ENCODE measurements around the gene MELK. TPM values are rescaled to one million over a fixed set of nuclear protein-coding genes. Genes with fewer than 3 reads are reported as not detected.

Gene MELK
- total and polyA plus RNA-seq, 3 donors from 2014 or later: 15.2 to 19.2 (median 18.8) TPM

DNA sequence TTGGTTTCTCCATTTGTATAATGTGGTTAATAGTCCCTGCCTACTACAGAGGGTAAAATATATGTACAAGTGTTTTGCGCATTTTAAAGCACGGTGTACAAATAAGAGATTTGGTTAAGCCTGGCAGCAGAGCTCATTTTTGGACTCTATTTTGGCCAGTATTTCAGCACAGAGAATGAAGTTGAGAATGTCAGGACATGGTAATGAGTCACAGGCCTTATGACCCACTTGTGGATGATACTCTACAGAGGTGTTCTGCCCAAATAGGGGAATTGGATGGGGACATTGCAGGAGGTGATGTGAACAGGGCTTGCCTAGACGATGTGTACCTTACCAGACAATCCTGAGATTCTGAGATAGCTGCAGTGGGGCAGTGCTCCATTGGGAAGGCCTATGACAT lies 50.6 kb downstream of the MELK start:
- Histone ChIP-seq H3K27me3 (no peaks in the 10 kb centered on the region), H3K9me3 (no peaks in the 10 kb centered on the region), H3K27ac (peak overlapping the region in 1 of 2 donors; percentile 36), H3K4me1 (peaks cover 4% of the 10 kb centered on the region), H3K36me3 (ENCODE audit: low read depth, missing control alignments) (no peaks in the 10 kb centered on the region), H3K4me3 (no peak overlapping the region)
- no peak for TF ChIP-seq POLR2A (IDR thresholded peaks at IDR 0.05)
- TF ChIP-seq, protein P1, sequence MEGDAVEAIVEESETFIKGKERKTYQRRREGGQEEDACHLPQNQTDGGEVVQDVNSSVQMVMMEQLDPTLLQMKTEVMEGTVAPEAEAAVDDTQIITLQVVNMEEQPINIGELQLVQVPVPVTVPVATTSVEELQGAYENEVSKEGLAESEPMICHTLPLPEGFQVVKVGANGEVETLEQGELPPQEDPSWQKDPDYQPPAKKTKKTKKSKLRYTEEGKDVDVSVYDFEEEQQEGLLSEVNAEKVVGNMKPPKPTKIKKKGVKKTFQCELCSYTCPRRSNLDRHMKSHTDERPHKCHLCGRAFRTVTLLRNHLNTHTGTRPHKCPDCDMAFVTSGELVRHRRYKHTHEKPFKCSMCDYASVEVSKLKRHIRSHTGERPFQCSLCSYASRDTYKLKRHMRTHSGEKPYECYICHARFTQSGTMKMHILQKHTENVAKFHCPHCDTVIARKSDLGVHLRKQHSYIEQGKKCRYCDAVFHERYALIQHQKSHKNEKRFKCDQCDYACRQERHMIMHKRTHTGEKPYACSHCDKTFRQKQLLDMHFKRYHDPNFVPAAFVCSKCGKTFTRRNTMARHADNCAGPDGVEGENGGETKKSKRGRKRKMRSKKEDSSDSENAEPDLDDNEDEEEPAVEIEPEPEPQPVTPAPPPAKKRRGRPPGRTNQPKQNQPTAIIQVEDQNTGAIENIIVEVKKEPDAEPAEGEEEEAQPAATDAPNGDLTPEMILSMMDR (IDR thresholded peaks at IDR 0.05): no peak
- no peak for DNase-seq
- 81 to 85% methylated on average over 3 of the region's 3 CpGs for WGBS, 2 donors
- intact Hi-C loops (cut with DNase I; ENCODE audit: low total_unique reads): no loop called here

- no peaks in the 10 kb centered on the region for H3K36me3 ChIP-seq (ENCODE audit: low read depth, missing control alignments)
- intact Hi-C loops (cut with DNase I; ENCODE audit: low total_unique reads): no loop called here
- no peaks in the 10 kb centered on the region for H3K9me3 ChIP-seq
- no peak for TF ChIP-seq POLR2A (IDR thresholded peaks at IDR 0.05)
- TF ChIP-seq, protein P1 (IDR thresholded peaks at IDR 0.05): no peak
- no peak overlapping the region for H3K4me3 ChIP-seq
- no peaks in the 10 kb centered on the region for H3K27me3 ChIP-seq
- WGBS, 2 donors: 29 to 40% methylated on average over 6 of the region's 6 CpGs
- H3K27ac ChIP-seq: peak overlapping the region; percentile 29 to 80
- H3K4me1 ChIP-seq: peaks cover 4% of the 10 kb centered on the region
- DNase-seq: peak; percentile 91
Observed at GRCh38 chr9:36625006-36625615, 52.4 kb downstream of the MELK start.

DNA sequence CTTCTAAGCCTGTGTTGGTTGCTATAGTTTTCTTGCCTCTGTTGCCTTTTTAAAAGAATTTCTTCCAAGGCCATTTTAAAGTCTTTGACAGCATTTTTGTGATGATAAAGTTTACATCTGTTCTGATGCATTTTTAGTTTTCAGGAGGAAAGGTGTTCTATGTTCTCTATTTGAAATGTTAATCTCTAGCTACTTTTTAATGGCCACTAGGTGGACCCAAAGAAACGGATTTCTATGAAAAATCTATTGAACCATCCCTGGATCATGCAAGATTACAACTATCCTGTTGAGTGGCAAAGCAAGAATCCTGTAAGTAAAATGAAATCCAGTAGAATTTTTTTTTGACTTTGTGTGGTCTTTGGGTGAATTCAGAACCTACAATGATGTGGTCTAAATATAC lies 60.2 kb downstream of the MELK start:
- WGBS, 2 donors: 16 to 22% methylated on average over 1 of the region's 1 CpG
- Histone ChIP-seq H3K27ac (no peak overlapping the region), H3K36me3 (ENCODE audit: low read depth, missing control alignments) (no peaks in the 10 kb centered on the region), H3K27me3 (no peaks in the 10 kb centered on the region), H3K4me1 (no peaks in the 10 kb centered on the region), H3K4me3 (no peak overlapping the region), H3K9me3 (no peaks in the 10 kb centered on the region)
- intact Hi-C loops (cut with DNase I; ENCODE audit: low total_unique reads): no loop called here
- DNase-seq: no peak
- no peak for TF ChIP-seq POLR2A (IDR thresholded peaks at IDR 0.05)
- TF ChIP-seq, protein P1 (IDR thresholded peaks at IDR 0.05): peak in 2 of 3 experiments; percentile 50 to 57

DNA sequence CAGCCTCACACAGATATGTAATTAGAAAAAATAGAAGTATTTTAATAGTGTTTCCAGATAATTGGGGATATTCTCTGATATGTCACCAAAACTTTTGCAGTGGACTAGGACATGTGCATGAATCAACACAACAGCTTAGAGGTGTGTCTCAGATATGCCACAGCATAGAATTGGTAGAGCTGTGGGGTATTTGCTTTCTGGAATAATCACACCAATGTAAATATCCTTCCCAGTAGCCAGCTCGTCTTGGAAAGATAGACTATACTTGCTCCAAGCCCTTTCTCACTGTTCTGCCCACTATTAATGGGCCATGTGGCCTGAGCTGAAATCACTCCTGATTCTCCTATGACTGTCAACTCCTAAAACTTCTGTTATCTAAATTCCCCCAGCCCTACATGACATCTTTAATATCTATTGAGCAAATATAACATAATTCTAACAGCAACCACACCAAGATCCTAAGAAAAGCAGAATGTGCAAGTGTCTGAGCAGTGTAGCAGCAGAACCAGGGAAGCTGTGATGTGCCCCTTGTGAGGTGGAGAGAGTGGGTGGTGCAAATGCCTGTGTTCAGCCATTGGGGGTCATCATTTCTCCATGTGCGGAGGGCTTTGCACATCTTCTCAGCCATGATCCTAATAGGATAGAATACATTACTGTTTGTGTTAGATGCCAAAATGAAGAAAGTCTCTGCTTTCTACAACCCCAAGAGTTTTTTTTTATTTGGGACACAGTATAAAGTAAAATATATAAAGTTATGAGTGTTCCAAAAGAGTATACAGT lies 65.0 kb downstream of the MELK start:
- Histone ChIP-seq H3K4me3 (no peak overlapping the region), H3K27ac (no peak overlapping the region), H3K9me3 (no peaks in the 10 kb centered on the region), H3K27me3 (no peaks in the 10 kb centered on the region), H3K36me3 (ENCODE audit: low read depth, missing control alignments) (no peaks in the 10 kb centered on the region), H3K4me1 (no peaks in the 10 kb centered on the region)
- TF ChIP-seq POLR2A (IDR thresholded peaks at IDR 0.05): no peak
- TF ChIP-seq, protein P1 (IDR thresholded peaks at IDR 0.05): no peak
- intact Hi-C loops (cut with DNase I; ENCODE audit: low total_unique reads): no loop called here
- WGBS, 2 donors: 71 to 91% methylated on average over 2 of the region's 2 CpGs
- DNase-seq: no peak

Measured in testis (tissue), 3 donors.